Peyer's patch (tissue), 4 donors: ENCODE data around the gene ADCY2.

Experiments
- POLR2A ChIP-seq, 2 donors: fragments of 450-650 bp; IDR thresholded peaks; one replicate each; pipeline ENCODE4 v1.5.1; 2017; ENCODE audit warnings: antibody characterized with exemption in 2 of 2, mild to moderate bottlenecking in 2 of 2, moderate library complexity in 2 of 2
- TF ChIP-seq, protein P1 (sequence below), 6 experiments: fragments of 450-650 bp in 4 of 6; fragments of 200-600 bp in 2 of 6; sonication (generic) in 1 of 6; IDR thresholded peaks; one replicate each; pipeline ENCODE4 v1.5.1; 2017 to 2019; ENCODE audit warnings: antibody characterized with exemption in 6 of 6, mild to moderate bottlenecking in 3 of 6, moderate library complexity in 1 of 6

DNA sequence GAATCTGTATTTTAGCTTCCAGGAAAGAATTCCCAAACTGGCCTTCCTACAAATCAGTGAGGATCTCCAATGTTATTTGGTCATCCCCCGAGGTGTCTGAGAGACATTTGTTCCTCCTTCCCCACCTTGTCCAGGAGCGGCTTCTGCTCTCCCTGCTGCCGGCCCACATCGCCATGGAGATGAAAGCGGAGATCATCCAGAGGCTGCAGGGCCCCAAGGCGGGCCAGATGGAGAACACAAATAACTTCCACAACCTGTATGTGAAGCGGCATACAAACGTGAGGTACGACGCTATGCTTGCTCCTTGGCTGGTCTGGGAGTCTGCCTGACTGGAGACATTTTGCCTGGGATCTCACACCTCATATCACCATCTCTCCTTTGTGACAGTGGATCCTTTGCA, 294.6 kb downstream of the ADCY2 start:
- no peak for TF ChIP-seq POLR2A (IDR thresholded peaks at IDR 0.05)
- TF ChIP-seq, protein P1, sequence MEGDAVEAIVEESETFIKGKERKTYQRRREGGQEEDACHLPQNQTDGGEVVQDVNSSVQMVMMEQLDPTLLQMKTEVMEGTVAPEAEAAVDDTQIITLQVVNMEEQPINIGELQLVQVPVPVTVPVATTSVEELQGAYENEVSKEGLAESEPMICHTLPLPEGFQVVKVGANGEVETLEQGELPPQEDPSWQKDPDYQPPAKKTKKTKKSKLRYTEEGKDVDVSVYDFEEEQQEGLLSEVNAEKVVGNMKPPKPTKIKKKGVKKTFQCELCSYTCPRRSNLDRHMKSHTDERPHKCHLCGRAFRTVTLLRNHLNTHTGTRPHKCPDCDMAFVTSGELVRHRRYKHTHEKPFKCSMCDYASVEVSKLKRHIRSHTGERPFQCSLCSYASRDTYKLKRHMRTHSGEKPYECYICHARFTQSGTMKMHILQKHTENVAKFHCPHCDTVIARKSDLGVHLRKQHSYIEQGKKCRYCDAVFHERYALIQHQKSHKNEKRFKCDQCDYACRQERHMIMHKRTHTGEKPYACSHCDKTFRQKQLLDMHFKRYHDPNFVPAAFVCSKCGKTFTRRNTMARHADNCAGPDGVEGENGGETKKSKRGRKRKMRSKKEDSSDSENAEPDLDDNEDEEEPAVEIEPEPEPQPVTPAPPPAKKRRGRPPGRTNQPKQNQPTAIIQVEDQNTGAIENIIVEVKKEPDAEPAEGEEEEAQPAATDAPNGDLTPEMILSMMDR (IDR thresholded peaks at IDR 0.05) = no peak
